Smooth muscle cell (in vitro differentiated cells): Measurements from ENCODE around the gene IKZF3. TPM values are rescaled to one million over a fixed set of nuclear protein-coding genes. Genes with fewer than 3 reads are reported as not detected.
"Not testable (repeated sequence)": the region's sequence is repeated elsewhere in the genome, so short reads cannot be mapped to it uniquely, and the experiment has no call there.

ENCODE experiments used
- DNase-seq: peaks from one replicate; lab custom pipeline; 2025; ENCODE audit not compliant: unreplicated experiment; lab: John Stamatoyannopoulos, UW
- H2AFZ ChIP-seq: fragments of 200-600 bp; sonication (generic); 2 replicates; pipeline ENCODE4 v1.6.0; 2016; ENCODE audit warnings: antibody characterized with exemption, low read depth, mild to moderate bottlenecking
- H3F3A ChIP-seq: fragments of 200-600 bp; sonication (generic); 2 replicates; pipeline ENCODE4 v1.6.0; 2017; ENCODE audit warnings: antibody characterized with exemption, low read depth
- H3K27ac ChIP-seq: fragments of 200-600 bp; sonication (generic); 2 replicates; pipeline ENCODE4 v1.5.1; 2016; ENCODE audit warnings: low read depth, mild to moderate bottlenecking
- H3K27me3 ChIP-seq: fragments of 200-600 bp; sonication (generic); 2 replicates; pipeline ENCODE4 v1.6.1; 2016; ENCODE audit warnings: low read depth, mild to moderate bottlenecking
- H3K36me3 ChIP-seq: fragments of 200-600 bp; sonication (generic); 2 replicates; pipeline ENCODE4 v1.5.1; 2016; ENCODE audit warnings: low read depth
- H3K4me1 ChIP-seq: fragments of 200-600 bp; sonication (generic); 2 replicates; pipeline ENCODE4 v1.5.1; 2016; ENCODE audit warnings: low read depth
- H3K4me2 ChIP-seq: fragments of 200-600 bp; sonication (generic); 2 replicates; pipeline ENCODE4 v1.6.0; 2016; ENCODE audit warnings: mild to moderate bottlenecking
- H3K4me3 ChIP-seq: fragments of 200-600 bp; sonication (generic); 2 replicates; pipeline ENCODE4 v1.5.1; 2016; ENCODE audit warnings: mild to moderate bottlenecking
- H3K79me2 ChIP-seq: fragments of 200-600 bp; sonication (generic); 2 replicates; pipeline ENCODE4 v1.6.0; 2016; ENCODE audit warnings: low read depth, mild to moderate bottlenecking
- H3K9ac ChIP-seq: fragments of 200-600 bp; sonication (generic); 2 replicates; pipeline ENCODE4 v1.6.0; 2016; ENCODE audit warnings: low read depth
- H3K9me3 ChIP-seq: fragments of 200-600 bp; sonication (generic); replicated peaks from 2 replicates; pipeline ENCODE4 v1.5.1; 2016; ENCODE audit warnings: low read depth
- H4K20me1 ChIP-seq: fragments of 200-600 bp; sonication (generic); 2 replicates; pipeline ENCODE4 v1.6.0; 2016; ENCODE audit warnings: low read depth
- CTCF ChIP-seq: fragments of 200-600 bp; sonication (generic); IDR thresholded peaks from 2 replicates; pipeline ENCODE4 v1.5.1; 2017; ENCODE audit warnings: borderline replicate concordance, mild to moderate bottlenecking, antibody characterized with exemption; ENCODE audit not compliant: insufficient read depth, poor library complexity, severe bottlenecking
- WGBS: methylation state at CpG from one replicate; pipeline ENCODE4 v1.1.7; 2016; ENCODE audit warnings: low lambda C conversion rate; 5-methylcytosine and 5-hydroxymethylcytosine counted together
- polyA plus RNA-seq: library from polyadenylated mRNA; unstranded; fragments of >200 nt; fragmentation: Nextera tagmentation; extraction: Ambion mirVana; gene quantifications from 2 replicates; pipeline ENCODE4 v1.2.1, GENCODE V29; 2016
- total RNA-seq: library from RNA; depleted of rRNA; stranded (reverse); fragments of >200 nt; gene quantifications from 2 replicates; pipeline ENCODE4 v1.2.3, GENCODE V29; 2014

Gene IKZF3
- total and polyA plus RNA-seq, 2 experiments from 2014 or later, result under 0.01 TPM; not detected in 1

GRCh38 chr17:39769974-39770587, 94.0 kb downstream of the IKZF3 start:
- H3K79me2 ChIP-seq, result no peaks in the 10 kb centered on the region
- no peak overlapping the region for H3K27ac ChIP-seq
- H3K4me3 ChIP-seq, result no peak overlapping the region
- no peak for DNase-seq
- no peak overlapping the region for H2AFZ ChIP-seq
- no peaks in the 10 kb centered on the region for H3K36me3 ChIP-seq
- 54% methylated on average over 8 of the region's 8 CpGs for WGBS
- H3F3A ChIP-seq, result no peaks in the 10 kb centered on the region
- no peaks in the 10 kb centered on the region for H3K4me1 ChIP-seq
- no peak overlapping the region for H3K4me2 ChIP-seq
- H4K20me1 ChIP-seq, result no peaks in the 10 kb centered on the region
- H3K27me3 ChIP-seq, result no peaks in the 10 kb centered on the region
- H3K9ac ChIP-seq, result no peak overlapping the region
- no peaks in the 10 kb centered on the region for H3K9me3 ChIP-seq
- TF ChIP-seq CTCF, result no peak

- Histone ChIP-seq H3K4me3 (no peak overlapping the region), H3K9ac (no peak overlapping the region), H3K4me1 (peaks cover 13% of the 10 kb centered on the region), H4K20me1 (no peaks in the 10 kb centered on the region), H3K27ac (no peak overlapping the region), H3K36me3 (no peaks in the 10 kb centered on the region), H3K79me2 (no peaks in the 10 kb centered on the region), H2AFZ (no peak overlapping the region), H3F3A (no peaks in the 10 kb centered on the region), H3K9me3 (no peaks in the 10 kb centered on the region), H3K4me2 (no peak overlapping the region), H3K27me3 (no peaks in the 10 kb centered on the region)
- TF ChIP-seq CTCF, result no peak
- no peak for DNase-seq
- WGBS, result 54% methylated on average over 3 of the region's 3 CpGs
Observed at GRCh38 chr17:39767147-39767546, 97.0 kb downstream of the IKZF3 start.

GRCh38 chr17:39765766-39766165, 98.3 kb downstream of the IKZF3 start:
- H3K79me2 ChIP-seq, result no peaks in the 10 kb centered on the region
- H3K4me1 ChIP-seq, result peaks cover 13% of the 10 kb centered on the region
- no peak overlapping the region for H2AFZ ChIP-seq
- H3K9ac ChIP-seq, result no peak overlapping the region
- no peak overlapping the region for H3K27ac ChIP-seq
- H3F3A ChIP-seq, result no peaks in the 10 kb centered on the region
- no peaks in the 10 kb centered on the region for H3K27me3 ChIP-seq
- H3K36me3 ChIP-seq, result no peaks in the 10 kb centered on the region
- no peak overlapping the region for H3K4me2 ChIP-seq
- no peak for DNase-seq
- no peak overlapping the region for H3K4me3 ChIP-seq
- no peak for TF ChIP-seq CTCF
- no peaks in the 10 kb centered on the region for H3K9me3 ChIP-seq
- 97% methylated on average over 18 of the region's 18 CpGs for WGBS
- no peaks in the 10 kb centered on the region for H4K20me1 ChIP-seq

GRCh38 chr17:39765175-39765574, 98.9 kb downstream of the IKZF3 start:
- TF ChIP-seq CTCF, result no peak
- H3K79me2 ChIP-seq, result no peaks in the 10 kb centered on the region
- 29% methylated on average over 3 of the region's 3 CpGs for WGBS
- H3K27ac ChIP-seq, result no peak overlapping the region
- H3K4me1 ChIP-seq, result peaks cover 13% of the 10 kb centered on the region
- DNase-seq, result no peak
- H3K9ac ChIP-seq, result no peak overlapping the region
- no peak overlapping the region for H2AFZ ChIP-seq
- H3K4me3 ChIP-seq, result no peak overlapping the region
- H3F3A ChIP-seq, result no peaks in the 10 kb centered on the region
- H3K9me3 ChIP-seq, result no peaks in the 10 kb centered on the region
- H3K27me3 ChIP-seq, result no peaks in the 10 kb centered on the region
- H4K20me1 ChIP-seq, result no peaks in the 10 kb centered on the region
- no peak overlapping the region for H3K4me2 ChIP-seq
- H3K36me3 ChIP-seq, result no peaks in the 10 kb centered on the region

- not testable (repeated sequence) for H3K9ac ChIP-seq, H3K27me3 ChIP-seq, H3F3A ChIP-seq, H3K27ac ChIP-seq, DNase-seq, H3K79me2 ChIP-seq, H3K36me3 ChIP-seq, H3K9me3 ChIP-seq, H3K4me3 ChIP-seq, H4K20me1 ChIP-seq, H2AFZ ChIP-seq, H3K4me2 ChIP-seq
- H3K4me1 ChIP-seq, result peaks cover 13% of the 10 kb centered on the region
- WGBS, result 93% methylated on average over 3 of the region's 3 CpGs
Observed at GRCh38 chr17:39764171-39764570, 99.9 kb downstream of the IKZF3 start.
